GM12891 (cell line): ENCODE results near the gene CEBPG.

ENCODE experiments used
- PAX5 ChIP-seq: IDR thresholded peaks from 2 replicates; pipeline ENCODE4 v1.6.1; 2011; ENCODE audit warnings: low read length, moderate library complexity, mild to moderate bottlenecking; ENCODE audit not compliant: insufficient read depth, severe bottlenecking
- POLR2A ChIP-seq: IDR thresholded peaks from 2 replicates; pipeline ENCODE4 v1.6.1; 2011; ENCODE audit warnings: low read depth, low read length, control low read depth
- POLR2AphosphoS5 ChIP-seq: IDR thresholded peaks from 2 replicates; pipeline ENCODE4 v1.6.1; 2011; ENCODE audit warnings: low read depth, low read length, control low read depth
- POU2F2 ChIP-seq: IDR thresholded peaks from 2 replicates; pipeline ENCODE4 v1.6.1; 2011; ENCODE audit warnings: low read depth, mild to moderate bottlenecking, control low read depth, low read length, moderate library complexity
- SPI1 ChIP-seq: IDR thresholded peaks from 2 replicates; pipeline ENCODE4 v1.6.1; 2011; ENCODE audit warnings: low read depth, low read length, control low read depth
- TAF1 ChIP-seq: IDR thresholded peaks from 2 replicates; pipeline ENCODE4 v1.6.1; 2011; ENCODE audit warnings: low read depth, low read length, control low read depth

DNA sequence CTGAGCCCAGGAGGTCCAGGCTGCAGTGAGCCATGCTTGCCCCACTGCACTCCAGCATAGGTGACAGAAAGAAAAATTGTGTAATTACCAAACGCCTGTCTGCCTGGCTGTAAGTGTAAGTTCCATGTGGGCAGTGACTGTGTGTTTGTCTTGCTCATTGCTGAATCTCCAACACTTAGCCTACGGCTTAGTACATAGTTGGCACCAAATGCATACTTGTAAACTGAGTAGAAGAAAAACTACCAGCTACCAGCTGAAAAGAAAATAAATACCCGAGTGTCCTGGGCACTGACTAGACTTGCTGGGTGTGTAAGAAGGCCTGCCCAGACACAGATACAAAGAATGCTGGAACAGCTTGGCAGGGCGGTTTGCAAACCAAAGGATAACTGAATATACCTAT lies 2.7 kb upstream of the CEBPG start:
- TF ChIP-seq POLR2A (no peak), POLR2AphosphoS5 (no peak), TAF1 (no peak), SPI1 (no peak), POU2F2 (no peak), PAX5 (no peak)
